Esophagus squamous epithelium (tissue), 4 donors: ENCODE measurements around the gene GRID2IP.

Experiments
- CTCF ChIP-seq, 6 experiments: fragments of 450-650 bp in 4 of 6; fragments of 200-600 bp in 2 of 6; sonication (generic) in 2 of 6; IDR thresholded peaks; one replicate each; pipeline ENCODE4 v1.5.1; 2016 to 2019; ENCODE audit warnings: antibody characterized with exemption in 6 of 6, mild to moderate bottlenecking in 4 of 6, moderate library complexity in 4 of 6
- POLR2A ChIP-seq, 4 donors: fragments of 450-650 bp; IDR thresholded peaks; one replicate each; pipeline ENCODE4 v1.6.1; 2017; ENCODE audit warnings: antibody characterized with exemption in 4 of 4, mild to moderate bottlenecking in 4 of 4, moderate library complexity in 3 of 4

- TF ChIP-seq CTCF (IDR thresholded peaks at IDR 0.05): no peak
- TF ChIP-seq POLR2A (IDR thresholded peaks at IDR 0.05): no peak
These were observed 2.3 kb upstream of the GRID2IP start for GRCh38 chr7:6553448-6554044.
